GM08714 (cell line): ENCODE data around the gene C11orf54.

Experiments
- H3K4me3 ChIP-seq: fragments of 200-500 bp; sonication (Bioruptor generic); 2 replicates; pipeline ENCODE4 v1.5.1; 2014; ENCODE audit warnings: mild to moderate bottlenecking, low read length, inconsistent platforms
- ZNF274 ChIP-seq: IDR thresholded peaks from 2 replicates; pipeline ENCODE4 v1.6.1; 2012; ENCODE audit warnings: mild to moderate bottlenecking, low read depth, low read length

The C11orf54 gene

DNA sequence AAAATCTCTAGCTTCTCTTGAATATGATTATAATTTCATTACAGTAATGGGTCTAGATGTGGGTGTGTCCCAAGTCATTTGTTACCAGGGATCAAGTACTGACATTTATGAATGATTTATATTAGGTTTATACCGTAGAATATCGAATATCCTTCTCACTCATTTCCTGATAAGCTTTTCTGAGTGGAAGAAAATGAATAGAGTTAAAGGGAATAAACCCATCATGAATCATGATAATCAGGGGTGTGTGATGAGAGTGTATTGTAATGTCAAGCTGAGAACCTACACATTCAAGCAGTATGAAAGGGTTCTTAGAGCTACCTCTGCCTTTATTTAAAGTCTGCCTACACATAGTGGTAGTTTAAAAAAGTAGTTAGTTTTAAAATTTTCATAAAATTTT lies 59.9 kb downstream of the C11orf54 start:
- H3K4me3 ChIP-seq = no peak overlapping the region
- no peak for TF ChIP-seq ZNF274

DNA sequence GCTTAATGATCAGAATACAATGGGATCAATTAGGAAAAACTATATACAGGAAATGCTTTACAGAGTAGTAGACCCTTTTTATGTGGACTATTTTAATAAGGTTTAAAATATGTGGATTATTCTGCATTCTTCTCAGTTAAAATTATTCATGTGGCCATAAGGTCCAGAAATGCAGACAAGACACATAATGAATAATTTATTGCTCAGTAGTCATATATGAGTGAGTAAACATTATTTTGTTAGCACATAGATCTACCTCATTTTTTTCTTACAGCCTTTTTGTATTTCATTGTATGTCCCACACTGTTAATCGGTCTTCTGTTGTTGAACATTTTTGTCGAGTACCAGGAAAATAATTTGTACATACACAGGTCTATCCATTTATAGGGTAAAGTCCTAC lies 63.4 kb downstream of the C11orf54 start:
- H3K4me3 ChIP-seq = no peak overlapping the region
- no peak for TF ChIP-seq ZNF274

DNA sequence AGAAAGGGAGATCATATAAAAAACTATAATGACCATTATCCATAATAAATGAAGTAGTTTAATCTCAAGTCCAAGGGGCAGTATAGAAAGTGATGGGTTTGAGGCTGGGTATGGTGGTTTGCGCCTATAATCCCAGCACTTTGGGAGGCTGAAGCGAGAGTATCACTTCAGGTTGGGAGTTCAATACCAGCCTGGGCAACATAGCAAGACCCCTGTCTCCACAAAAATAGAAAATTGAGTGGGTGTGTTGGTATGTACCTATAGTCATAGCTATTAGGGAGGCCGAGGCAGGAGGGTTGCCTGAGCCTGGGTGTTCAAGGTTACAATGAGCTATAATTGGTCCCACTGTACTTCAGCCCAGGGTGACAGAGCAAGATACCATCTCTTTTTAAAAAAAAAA lies 66.5 kb downstream of the C11orf54 start:
- no peak overlapping the region for H3K4me3 ChIP-seq
- TF ChIP-seq ZNF274 = no peak

DNA sequence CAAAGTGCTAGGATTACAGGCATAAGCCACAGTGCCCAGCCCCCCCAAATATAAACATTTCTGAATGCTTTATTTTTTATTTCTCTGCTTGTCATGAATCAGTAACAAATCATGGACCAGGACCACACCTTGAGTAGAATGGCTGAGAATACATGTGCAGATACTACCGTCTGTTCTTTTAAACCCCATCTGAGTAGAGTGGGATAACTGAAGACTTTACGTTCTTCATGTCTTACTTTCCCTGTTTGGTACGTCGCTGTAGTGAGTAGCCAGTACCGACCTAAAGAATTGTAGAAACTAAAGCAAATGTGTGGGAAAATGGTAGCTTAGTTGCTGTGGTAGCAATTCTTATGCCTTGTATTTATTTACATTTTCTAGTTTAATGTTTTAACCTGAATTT lies 72.5 kb downstream of the C11orf54 start:
- no peak overlapping the region for H3K4me3 ChIP-seq
- TF ChIP-seq ZNF274 = no peak
